ENCODE data around the gene MVB12A. TPM values are rescaled to one million over a fixed set of nuclear protein-coding genes. Genes with fewer than 3 reads are reported as not detected.

MVB12A gene
- total RNA-seq, 1 donor from 2014 or later, result 29.4 TPM

DNA sequence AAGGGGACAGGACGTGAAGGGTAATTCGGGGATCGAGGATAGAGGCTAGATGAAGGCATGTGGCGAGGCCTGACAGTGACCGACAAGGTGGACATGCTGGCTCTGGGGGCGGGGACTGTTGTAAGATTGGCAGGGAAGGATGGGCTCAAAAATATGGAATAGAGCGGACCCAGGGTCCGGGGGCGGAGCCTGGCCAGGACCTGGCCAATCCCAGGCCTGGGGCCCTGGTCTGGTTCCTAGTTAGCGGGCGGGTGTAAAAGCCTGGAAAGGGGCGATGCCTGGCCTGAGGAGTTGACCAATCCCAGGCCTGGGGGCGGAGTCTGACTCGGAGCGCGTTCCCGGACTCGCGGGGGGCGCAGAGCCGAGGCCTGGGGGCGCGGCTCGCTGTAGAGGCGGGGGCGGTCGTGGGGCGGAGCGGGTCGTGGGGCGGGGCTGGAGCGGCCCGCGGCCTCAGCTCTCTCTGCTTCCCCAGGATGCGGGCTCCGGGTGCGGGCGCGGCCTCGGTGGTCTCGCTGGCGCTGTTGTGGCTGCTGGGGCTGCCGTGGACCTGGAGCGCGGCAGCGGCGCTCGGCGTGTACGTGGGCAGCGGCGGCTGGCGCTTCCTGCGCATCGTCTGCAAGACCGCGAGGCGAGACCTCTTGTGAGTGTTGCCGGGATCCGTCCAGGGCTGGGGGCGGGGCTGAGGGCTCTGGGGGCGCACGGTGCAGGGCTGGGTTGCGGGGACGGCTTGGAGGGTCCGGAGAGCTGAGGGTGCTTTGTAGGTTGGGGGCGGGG lies 50.4 kb downstream of the MVB12A start, which contains the start of gene SLC27A1:
TSS of gene SLC27A1 (plus strand) at position 457 of the 774 bp plus-strand sequence. CDS start at position 474, 17 bp downstream.
- peak; percentile 97 to 99 for DNase-seq (ENCODE audit: low read depth in 2 of 2)

DNA sequence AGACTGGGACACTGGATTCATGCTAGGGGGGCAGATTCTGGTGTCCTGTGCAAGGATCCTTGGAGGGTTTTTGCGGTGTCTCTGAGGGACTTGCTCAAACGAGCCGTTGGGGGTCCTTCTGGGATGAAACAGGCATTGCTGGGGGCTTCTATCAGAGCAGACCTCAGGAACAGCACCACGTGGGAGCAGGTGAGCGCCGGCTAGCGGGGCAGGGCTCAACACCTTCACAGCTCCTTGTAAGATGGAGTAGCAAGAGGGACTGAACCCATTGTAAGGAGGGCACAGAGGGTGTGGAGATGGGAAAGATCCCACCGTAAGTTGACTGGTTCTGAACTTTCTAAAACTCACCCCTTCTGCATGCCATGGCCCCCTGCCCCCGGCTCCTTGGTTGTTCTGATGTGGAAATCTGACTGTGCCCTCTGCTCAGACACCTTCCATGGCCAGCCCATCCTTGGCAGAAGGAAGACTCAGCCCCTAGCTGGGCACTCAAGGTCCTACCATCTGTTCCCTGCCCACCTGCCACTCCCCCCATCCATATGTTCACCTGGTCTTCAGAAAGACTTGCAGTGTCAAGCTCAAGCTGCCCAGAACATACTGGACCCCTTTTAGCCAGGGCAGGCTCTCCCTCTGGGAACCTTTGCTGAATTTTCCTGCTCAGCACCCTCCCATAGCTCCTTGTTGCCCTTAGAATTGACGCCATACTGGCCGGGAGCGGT lies 51.7 kb downstream of the MVB12A start:
- no peak for DNase-seq (ENCODE audit: low read depth in 2 of 2)

GRCh38 chr19:17473041-17473440 lies 53.2 kb downstream of the MVB12A start:
- DNase-seq (ENCODE audit: low read depth in 2 of 2), result peak in 1 of 2 donors; percentile 64

Other genes starting within 250 kb of the MVB12A start
- gene USE1, start 204.7 kb upstream of the MVB12A start, total RNA-seq, result 11.6 and 15.4 TPM in 2 replicates
- 2.1 and 7.0 TPM in 2 replicates for gene OCEL1, start 193.8 kb upstream of the MVB12A start, total RNA-seq
- 31.6 and 32.9 TPM in 2 replicates for gene NR2F6, start 174.1 kb upstream of the MVB12A start, total RNA-seq
- 20.9 and 37.4 TPM in 2 replicates for gene USHBP1, start 155.3 kb upstream of the MVB12A start, total RNA-seq
- 80.7 and 95.3 TPM in 2 replicates for gene BABAM1, start 152.6 kb upstream of the MVB12A start, total RNA-seq
- 0.51 and 0.63 TPM in 2 replicates for gene ANKLE1, start 138.1 kb upstream of the MVB12A start, total RNA-seq
- gene ABHD8, start 116.6 kb upstream of the MVB12A start, total RNA-seq, result 5.1 and 8.2 TPM in 2 replicates
- gene MRPL34, start 114.2 kb upstream of the MVB12A start, total RNA-seq, result 42.1 and 46.1 TPM in 2 replicates
- 18.2 and 24.5 TPM in 2 replicates for gene DDA1, start 110.5 kb upstream of the MVB12A start, total RNA-seq
- 1.8 and 2.8 TPM in 2 replicates for gene ANO8, start 85.2 kb upstream of the MVB12A start, total RNA-seq
- gene GTPBP3, start 82.5 kb upstream of the MVB12A start, total RNA-seq, result 7.6 and 9.1 TPM in 2 replicates
- gene PLVAP, start 42.7 kb upstream of the MVB12A start, total RNA-seq, result 5.9 and 21.2 TPM in 2 replicates
- gene CCDC194, start 25.9 kb upstream of the MVB12A start, total RNA-seq, result not detected in 2 replicates
- gene BST2, start 14.4 kb upstream of the MVB12A start, total RNA-seq, result 1.9 and 4.0 TPM in 2 replicates
- not detected in 2 replicates for gene TMEM221, start 28.6 kb downstream of the MVB12A start, total RNA-seq
- gene NXNL1, start 40.9 kb downstream of the MVB12A start, total RNA-seq, result not detected in 2 replicates
- 13.2 and 22.4 TPM in 2 replicates for gene SLC27A1, start 50.5 kb downstream of the MVB12A start, total RNA-seq
- 32.6 and 80.5 TPM in 2 replicates for gene PGLS, start 91.6 kb downstream of the MVB12A start, total RNA-seq
- 57.9 and 60.7 TPM in 2 replicates for gene COLGALT1, start 135.6 kb downstream of the MVB12A start, total RNA-seq